Urinary bladder (tissue), 4 donors: ENCODE results near the gene LYPLAL1. TPM values are rescaled to one million over a fixed set of nuclear protein-coding genes. Genes with fewer than 3 reads are reported as not detected.

Experiments used
- DNase-seq: peaks from one replicate; pipeline ENCODE4 v3.0.0-alpha.2; 2015; ENCODE audit errors: extremely low spot score
- H3K27ac ChIP-seq: one replicate; pipeline ENCODE4 v1.5.1; 2013; ENCODE audit warnings: low read depth, mild to moderate bottlenecking, moderate library complexity
- H3K36me3 ChIP-seq: one replicate; pipeline ENCODE4 v1.6.1; 2013; ENCODE audit warnings: mild to moderate bottlenecking, moderate library complexity; ENCODE audit not compliant: insufficient read depth
- H3K4me1 ChIP-seq: one replicate; pipeline ENCODE4 v1.6.1; 2013; ENCODE audit warnings: mild to moderate bottlenecking, moderate library complexity; ENCODE audit not compliant: insufficient read depth
- H3K4me3 ChIP-seq: one replicate; pipeline ENCODE4 v1.5.1; 2013; ENCODE audit warnings: low read depth, low read length
- WGBS: extraction: QIAGEN DNeasy Blood & Tissue Kit; methylation state at CpG from one replicate; pipeline ENCODE4 v1.1.7; 2013; 5-methylcytosine and 5-hydroxymethylcytosine counted together
- polyA plus RNA-seq: library from polyadenylated mRNA; stranded (reverse); fragments of 200-250 nt; gene quantifications from one replicate; pipeline ENCODE4 v1.2.3, GENCODE V29; 2013
- total RNA-seq: library from RNA; depleted of rRNA; stranded (reverse); fragments of >200 nt; gene quantifications from one replicate; pipeline ENCODE4 v1.2.3, GENCODE V29; 2014
- donor health status: healthy with polysubstance abuse.
- donor health status: healthy.

LYPLAL1 gene
- total and polyA plus RNA-seq, 2 donors: 17.5 to 88.7 TPM

DNA sequence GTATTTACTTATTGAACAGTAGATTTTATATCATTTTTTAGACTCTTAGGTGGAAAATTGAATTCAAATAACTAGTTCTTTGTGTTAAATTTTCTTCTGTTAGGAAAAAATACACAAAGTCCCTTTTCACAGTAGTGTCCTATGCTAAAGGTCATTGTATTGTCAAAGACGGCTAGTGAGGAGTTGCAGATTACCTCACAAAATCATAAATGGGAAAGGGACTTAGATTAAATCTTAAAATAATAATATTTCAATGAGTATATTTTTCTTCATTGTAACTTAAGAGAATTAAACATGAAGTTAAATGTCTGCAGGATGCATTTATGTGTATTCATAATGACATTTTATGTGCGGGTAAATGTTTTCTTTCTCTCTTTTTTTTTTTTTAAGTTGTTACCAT, 32.7 kb downstream of the LYPLAL1 start:
- 88% methylated on average over 2 of the region's 2 CpGs for WGBS

DNA sequence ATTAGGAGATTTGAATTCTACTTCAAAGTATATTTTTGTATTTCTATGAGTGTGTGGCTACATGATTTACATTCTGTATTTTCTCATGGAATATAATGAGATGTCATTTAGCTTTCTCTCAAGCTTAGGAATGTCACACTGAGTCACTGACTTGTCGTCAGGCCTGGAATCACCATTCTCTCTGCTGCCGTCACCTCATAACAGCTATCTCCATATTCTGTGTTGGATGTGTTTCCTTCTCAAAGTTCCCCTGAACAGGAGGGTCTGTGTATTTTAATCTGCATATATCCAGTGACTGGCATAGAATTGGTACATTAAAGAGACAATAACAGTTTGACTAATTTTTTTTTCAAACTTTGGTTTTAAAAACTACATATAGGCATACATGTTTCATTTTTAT, 35.9 kb downstream of the LYPLAL1 start:
- no peaks in the 10 kb centered on the region for H3K4me1 ChIP-seq
- no peak for DNase-seq
- H3K36me3 ChIP-seq: no peaks in the 10 kb centered on the region
- 87% methylated on average over 2 of the region's 2 CpGs for WGBS
- no peak overlapping the region for H3K4me3 ChIP-seq
- no peak overlapping the region for H3K27ac ChIP-seq

More for the DNA sequence above, 32.7 kb downstream of the LYPLAL1 start:
- no peaks in the 10 kb centered on the region for H3K36me3 ChIP-seq
- H3K4me1 ChIP-seq: no peaks in the 10 kb centered on the region
- no peak overlapping the region for H3K27ac ChIP-seq
- no peak overlapping the region for H3K4me3 ChIP-seq
- no peak for DNase-seq

DNA sequence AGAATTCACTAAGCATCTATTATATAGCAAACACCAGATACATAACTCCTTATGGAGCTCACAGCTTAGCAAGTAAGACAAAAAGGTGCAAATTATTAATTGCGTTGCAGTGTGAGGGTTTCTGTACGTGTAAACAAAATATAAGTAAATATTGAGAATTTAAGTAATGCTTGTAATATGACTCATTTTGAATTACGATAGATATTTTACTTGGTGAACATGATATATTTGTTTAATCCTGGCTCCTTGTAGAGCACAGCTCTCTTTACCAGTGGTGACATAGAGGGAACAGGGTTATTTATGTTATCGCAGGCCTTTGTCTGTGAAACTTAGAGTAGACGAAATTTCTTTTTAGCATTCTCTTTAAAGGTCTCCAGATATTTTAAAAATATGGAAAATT, 36.4 kb downstream of the LYPLAL1 start:
- H3K4me3 ChIP-seq: no peak overlapping the region
- WGBS: 92% methylated on average over 5 of the region's 5 CpGs
- no peaks in the 10 kb centered on the region for H3K4me1 ChIP-seq
- no peak overlapping the region for H3K27ac ChIP-seq
- no peaks in the 10 kb centered on the region for H3K36me3 ChIP-seq
- DNase-seq: no peak

DNA sequence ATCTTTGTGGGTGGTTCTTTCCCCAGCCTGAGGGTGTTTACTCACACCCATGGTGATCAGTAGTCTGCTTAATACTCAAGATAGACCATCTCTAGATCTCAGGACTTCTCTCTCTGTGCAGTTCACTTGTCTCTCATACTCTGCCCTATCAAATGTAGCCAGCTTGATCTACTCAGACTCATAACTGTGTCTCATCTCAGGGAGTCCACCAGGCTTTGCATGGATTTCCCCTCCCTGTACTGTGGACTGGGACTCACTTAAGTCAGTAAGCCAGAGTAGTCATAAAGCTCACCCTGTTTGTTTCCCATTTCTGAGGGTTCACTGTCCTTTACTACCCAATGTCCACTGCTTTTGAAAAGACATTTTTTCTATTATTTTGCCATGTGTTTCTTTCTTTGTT, 41.8 kb downstream of the LYPLAL1 start:
- Histone ChIP-seq H3K36me3 (no peaks in the 10 kb centered on the region), H3K27ac (no peak overlapping the region), H3K4me1 (no peaks in the 10 kb centered on the region), H3K4me3 (no peak overlapping the region)
- DNase-seq: no peak

DNA sequence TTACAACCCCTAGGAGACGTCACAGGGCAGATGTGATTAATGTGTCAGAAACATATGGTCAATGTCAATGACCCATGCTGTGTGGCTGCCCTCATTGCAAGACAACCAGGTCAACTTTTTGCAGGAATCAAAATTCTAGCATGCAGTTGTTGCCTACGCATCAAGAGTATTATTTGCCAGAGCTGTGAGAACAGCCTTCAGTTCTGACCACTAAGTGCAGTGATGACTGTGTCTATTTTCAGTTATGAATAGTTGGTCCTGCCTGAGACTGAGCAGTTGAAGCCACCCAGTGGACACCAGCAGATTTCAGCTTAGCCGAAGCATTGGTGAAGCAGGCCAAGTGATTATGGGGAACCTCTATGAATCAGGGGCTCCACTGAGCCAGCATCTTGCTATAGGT, 47.3 kb downstream of the LYPLAL1 start:
- no peak for DNase-seq
- Histone ChIP-seq H3K36me3 (no peaks in the 10 kb centered on the region), H3K4me1 (no peaks in the 10 kb centered on the region), H3K4me3 (no peak overlapping the region), H3K27ac (no peak overlapping the region)
- WGBS: 90% methylated on average over 3 of the region's 3 CpGs

DNA sequence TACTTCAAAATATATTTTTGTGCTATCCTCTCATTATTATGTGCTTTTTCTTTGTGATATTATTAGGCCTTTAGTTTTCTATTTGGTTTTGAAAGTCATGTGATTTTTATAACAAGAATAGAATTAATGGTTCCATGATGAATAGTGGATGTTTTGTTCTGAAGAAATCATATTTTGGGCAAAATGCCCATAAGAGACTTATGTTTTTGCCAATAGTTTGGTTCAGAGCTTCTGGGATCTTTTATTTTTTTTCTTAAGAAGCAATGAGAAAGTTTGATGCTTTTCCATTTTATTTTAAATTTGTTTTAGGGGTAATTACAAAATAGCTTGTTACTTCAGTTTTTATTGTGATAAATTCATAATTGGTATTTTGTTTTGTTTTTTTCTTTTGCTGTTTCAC, 49.8 kb downstream of the LYPLAL1 start:
- H3K36me3 ChIP-seq: no peaks in the 10 kb centered on the region
- no peak overlapping the region for H3K27ac ChIP-seq
- no peak overlapping the region for H3K4me3 ChIP-seq
- no peak for DNase-seq
- no peaks in the 10 kb centered on the region for H3K4me1 ChIP-seq

DNA sequence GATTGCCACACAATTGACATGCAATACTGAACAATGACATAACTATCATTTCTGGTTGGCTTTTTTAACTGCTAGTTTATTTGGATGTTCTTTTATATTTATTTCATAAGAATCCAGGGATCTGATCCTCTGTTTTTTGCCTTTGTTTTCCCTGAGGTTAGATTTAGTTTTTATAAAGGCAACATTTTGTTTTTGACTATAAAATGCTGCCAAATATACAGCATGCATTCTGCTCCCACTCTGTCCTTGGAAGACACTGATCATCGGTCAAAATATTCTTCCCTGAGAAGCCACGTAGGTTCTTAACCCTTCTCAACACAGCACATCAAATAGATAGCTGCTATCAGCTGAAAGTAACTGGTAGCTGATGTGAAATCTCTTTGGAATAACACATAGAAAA, 52.5 kb downstream of the LYPLAL1 start:
- Histone ChIP-seq H3K36me3 (no peaks in the 10 kb centered on the region), H3K4me1 (no peaks in the 10 kb centered on the region), H3K4me3 (no peak overlapping the region), H3K27ac (no peak overlapping the region)
- WGBS: 75% methylated on average over 2 of the region's 2 CpGs
- DNase-seq: no peak

DNA sequence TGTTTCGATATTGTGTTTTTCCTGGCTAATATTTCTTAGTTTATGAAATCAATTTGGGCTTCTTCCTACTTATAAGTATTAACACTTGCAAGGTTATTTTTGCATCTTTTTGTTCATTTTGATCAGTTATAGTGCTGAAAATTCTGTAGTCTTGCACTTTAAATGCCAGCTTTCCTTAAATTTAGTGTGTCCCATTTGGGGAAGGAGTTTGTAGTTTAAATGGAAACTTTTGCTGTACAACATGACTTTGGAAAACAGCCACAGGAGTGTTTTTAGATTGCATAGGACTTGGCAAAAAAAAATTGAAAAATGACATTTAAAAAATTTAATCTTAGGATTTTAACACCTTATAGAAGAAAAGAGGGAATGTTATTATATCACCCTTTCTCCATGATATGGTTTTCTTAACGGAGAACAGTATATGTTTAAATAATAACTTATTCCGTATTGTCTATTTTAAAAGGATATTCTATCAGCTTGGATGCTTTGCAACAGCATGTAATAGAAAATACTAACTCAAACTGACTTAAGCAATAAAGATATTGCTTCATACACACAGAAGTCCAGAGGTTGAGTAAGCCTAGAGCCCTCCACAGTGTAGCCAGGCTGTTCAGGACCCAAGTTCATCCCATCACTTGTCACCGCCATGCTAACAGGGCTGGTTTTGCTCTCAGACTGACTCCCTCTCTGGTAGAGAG, 53.8 kb downstream of the LYPLAL1 start:
- no peak for DNase-seq
- Histone ChIP-seq H3K36me3 (no peaks in the 10 kb centered on the region), H3K4me3 (no peak overlapping the region), H3K27ac (no peak overlapping the region), H3K4me1 (no peaks in the 10 kb centered on the region)
- 69% methylated on average over 4 of the region's 4 CpGs for WGBS

DNA sequence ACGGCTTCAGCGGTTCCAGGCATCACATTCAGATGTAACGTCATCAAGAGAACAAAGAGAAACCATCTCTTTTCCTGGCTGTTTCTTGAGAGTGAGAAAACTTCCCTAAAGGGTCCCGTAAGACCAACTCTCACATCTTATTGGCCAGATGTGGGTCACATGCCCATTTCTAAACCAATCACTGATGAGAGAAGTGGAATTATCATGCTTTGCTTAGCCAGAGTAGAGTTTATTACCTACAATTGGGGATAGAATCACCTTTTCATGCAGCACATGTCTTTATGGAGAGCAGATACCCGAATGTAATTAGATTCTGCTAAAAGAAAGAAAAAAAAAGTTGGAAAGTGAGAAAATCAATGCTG, 54.4 kb downstream of the LYPLAL1 start:
- Histone ChIP-seq H3K4me1 (no peaks in the 10 kb centered on the region), H3K4me3 (no peak overlapping the region), H3K27ac (no peak overlapping the region), H3K36me3 (no peaks in the 10 kb centered on the region)
- WGBS: 98% methylated on average over 5 of the region's 5 CpGs
- no peak for DNase-seq

DNA sequence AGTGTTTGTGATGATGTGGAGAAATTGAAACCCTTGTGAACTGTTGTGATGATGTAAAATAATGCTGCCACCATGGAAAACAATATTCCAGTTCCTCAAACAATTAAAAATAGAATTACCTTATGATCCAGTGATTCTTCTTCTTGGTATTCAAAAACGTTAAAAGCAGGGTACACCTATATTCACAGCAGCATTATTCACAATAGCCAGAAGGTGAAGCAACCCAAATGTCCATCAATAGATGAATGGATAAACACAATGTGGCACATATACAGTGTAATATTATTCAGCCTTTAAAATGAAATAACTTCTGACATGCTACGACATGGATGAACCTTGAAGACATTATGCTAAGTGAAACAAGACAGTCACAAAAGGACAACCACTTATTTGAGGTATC, 59.2 kb downstream of the LYPLAL1 start:
- H3K4me1 ChIP-seq: no peaks in the 10 kb centered on the region

DNA sequence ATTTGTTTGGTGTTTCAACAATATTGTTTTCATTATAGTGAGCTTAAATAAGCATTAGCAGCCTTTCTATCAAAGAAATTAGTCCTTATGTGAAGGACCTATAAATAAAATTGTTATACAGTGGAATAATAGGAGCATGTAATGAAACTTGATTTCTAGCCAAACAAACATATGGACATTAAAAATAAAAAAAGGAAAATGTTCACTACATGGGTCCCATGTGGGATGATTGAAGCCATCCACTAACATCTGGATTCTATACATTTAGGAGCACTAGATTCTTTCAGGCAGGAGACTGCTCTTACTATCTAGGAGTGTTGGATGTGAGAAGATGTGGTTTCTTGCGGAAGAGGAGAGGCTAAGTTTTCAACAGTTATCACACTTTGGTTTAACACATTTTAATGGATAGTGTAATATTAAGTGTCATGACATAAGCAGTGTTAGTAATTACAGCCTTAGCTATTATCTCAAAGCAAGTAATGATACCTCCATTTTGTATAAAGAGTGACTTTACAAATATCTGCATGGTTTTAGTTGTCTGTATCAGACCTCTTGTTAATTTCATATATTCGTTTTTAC, 62.3 kb downstream of the LYPLAL1 start:
- Histone ChIP-seq H3K36me3 (no peaks in the 10 kb centered on the region), H3K4me1 (no peaks in the 10 kb centered on the region), H3K4me3 (no peak overlapping the region), H3K27ac (no peak overlapping the region)
- no peak for DNase-seq
- 91% methylated on average over 2 of the region's 2 CpGs for WGBS

More for the DNA sequence above, 59.2 kb downstream of the LYPLAL1 start:
- no peaks in the 10 kb centered on the region for H3K36me3 ChIP-seq
- H3K27ac ChIP-seq: no peak overlapping the region
- 88% methylated on average over 2 of the region's 2 CpGs for WGBS
- no peak overlapping the region for H3K4me3 ChIP-seq
- no peak for DNase-seq

DNA sequence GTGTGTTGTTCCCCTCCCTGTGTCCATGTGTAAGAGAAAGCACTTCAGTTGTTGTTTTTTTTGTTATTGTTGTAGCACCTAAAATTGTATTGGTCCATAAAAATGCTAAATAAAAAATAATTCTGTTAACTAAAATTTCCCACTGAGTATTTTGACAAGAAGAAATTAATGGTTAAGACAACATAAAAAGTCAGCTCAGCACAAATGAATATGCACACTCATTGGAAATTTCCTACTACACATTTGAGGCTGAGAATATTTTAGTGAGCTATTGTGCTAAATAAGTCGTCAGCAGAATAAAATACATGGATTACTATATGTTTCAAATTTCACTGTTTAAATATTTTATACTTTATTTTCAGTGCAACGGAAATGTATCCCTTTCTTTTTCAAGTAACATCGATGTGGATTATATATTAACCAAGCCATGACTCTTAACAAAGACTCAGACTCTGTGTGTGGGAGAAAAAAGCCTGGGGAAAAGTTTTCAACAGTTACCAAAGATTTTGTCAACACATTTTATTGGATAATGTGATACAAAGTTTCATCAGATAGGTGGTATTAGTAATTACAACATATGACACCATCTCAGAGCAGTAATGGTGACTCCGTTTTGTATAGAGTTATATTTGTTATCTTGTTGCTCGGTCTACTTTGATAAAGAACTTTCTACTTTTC, 63.4 kb downstream of the LYPLAL1 start:
- Histone ChIP-seq H3K36me3 (no peaks in the 10 kb centered on the region), H3K4me3 (no peak overlapping the region), H3K4me1 (no peaks in the 10 kb centered on the region), H3K27ac (no peak overlapping the region)
- no peak for DNase-seq
- 94% methylated on average over 5 of the region's 5 CpGs for WGBS

DNA sequence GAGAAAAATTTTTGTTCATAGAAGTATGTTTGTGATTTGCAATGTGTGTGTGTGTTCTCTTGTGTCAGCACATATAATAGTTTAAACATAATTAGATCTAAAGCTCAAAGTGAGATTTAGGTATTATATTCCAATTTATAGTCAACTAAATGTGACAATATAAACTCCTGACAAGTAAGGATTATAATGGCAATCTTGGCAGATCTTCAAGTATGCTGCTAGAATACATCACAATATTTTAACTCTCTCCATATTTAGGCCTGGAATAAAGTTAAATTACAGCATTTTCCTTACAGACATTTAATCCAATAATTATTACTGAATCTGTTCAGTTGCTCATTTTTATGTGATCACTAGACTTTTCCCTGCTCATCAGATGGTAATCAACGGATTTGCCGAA, 65.8 kb downstream of the LYPLAL1 start:
- no peaks in the 10 kb centered on the region for H3K4me1 ChIP-seq
- WGBS: 80% methylated on average over 2 of the region's 2 CpGs
- no peaks in the 10 kb centered on the region for H3K36me3 ChIP-seq
- DNase-seq: no peak
- no peak overlapping the region for H3K4me3 ChIP-seq
- no peak overlapping the region for H3K27ac ChIP-seq

DNA sequence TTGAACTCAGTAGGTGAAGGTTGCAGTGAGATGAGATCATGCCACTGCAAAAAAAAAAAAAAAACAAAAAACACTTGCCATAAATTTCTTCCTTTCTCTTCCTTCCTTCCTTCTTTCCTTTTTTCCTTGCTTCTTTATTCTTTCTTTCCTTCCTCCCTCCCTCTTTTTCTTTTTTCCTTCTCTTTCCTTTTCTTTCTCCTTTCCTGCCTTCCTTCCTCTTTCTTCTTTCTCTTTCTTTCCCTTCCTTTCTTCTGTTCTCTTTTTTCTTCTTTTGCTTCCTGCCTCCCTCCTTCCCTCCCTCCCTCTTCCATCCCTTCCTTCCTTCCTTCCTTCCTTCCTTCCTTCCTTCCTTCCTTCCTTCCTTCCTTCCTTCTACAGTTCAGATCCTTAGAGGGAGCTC, 71.2 kb downstream of the LYPLAL1 start:
- Histone ChIP-seq H3K4me1 (no peaks in the 10 kb centered on the region), H3K36me3 (no peaks in the 10 kb centered on the region), H3K4me3 (no peak overlapping the region), H3K27ac (no peak overlapping the region)
- no peak for DNase-seq
